MM.1S (cell line): ENCODE data around the gene EHBP1.

Experiments used
- DNase-seq: peaks from one replicate; pipeline ENCODE4 v3.0.0-alpha.2; 2015
- H2AFZ ChIP-seq: fragments of 300-600 bp; sonication (generic); 2 replicates; pipeline ENCODE4 v1.6.0; 2016; ENCODE audit warnings: antibody characterized with exemption, low read length
- H3F3A ChIP-seq: fragments of 300-600 bp; sonication (generic); 2 replicates; pipeline ENCODE4 v1.6.1; 2016; ENCODE audit warnings: mild to moderate bottlenecking, antibody characterized with exemption, low read length, moderate library complexity, mixed read lengths; ENCODE audit not compliant: insufficient read depth
- H3K27ac ChIP-seq: fragments of 300-600 bp; sonication (generic); 2 replicates; pipeline ENCODE4 v1.5.1; 2016; ENCODE audit warnings: mild to moderate bottlenecking, low read length
- H3K27me3 ChIP-seq: fragments of 300-600 bp; sonication (generic); replicated peaks from 2 replicates; pipeline ENCODE4 v1.6.0; 2016; ENCODE audit warnings: low read length; ENCODE audit not compliant: insufficient read depth
- H3K36me3 ChIP-seq: fragments of 300-600 bp; sonication (generic); replicated peaks from 2 replicates; pipeline ENCODE4 v1.6.1; 2016; ENCODE audit warnings: mild to moderate bottlenecking, low read length, mixed read lengths; ENCODE audit not compliant: insufficient read depth
- H3K4me1 ChIP-seq: fragments of 300-600 bp; sonication (generic); 2 replicates; pipeline ENCODE4 v1.6.1; 2016; ENCODE audit warnings: low read length, mixed read lengths
- H3K4me2 ChIP-seq: fragments of 300-600 bp; sonication (generic); 2 replicates; pipeline ENCODE4 v1.6.0; 2016; ENCODE audit warnings: low read depth, low read length
- H3K4me3 ChIP-seq: fragments of 300-600 bp; sonication (generic); 2 replicates; pipeline ENCODE4 v1.5.1; 2016; ENCODE audit warnings: low read length, mixed read lengths
- H3K79me2 ChIP-seq: fragments of 300-600 bp; sonication (generic); 2 replicates; pipeline ENCODE4 v1.6.1; 2016; ENCODE audit warnings: mixed run types, low read length, mixed read lengths
- H3K9ac ChIP-seq: fragments of 300-600 bp; sonication (generic); 2 replicates; pipeline ENCODE4 v1.6.1; 2016; ENCODE audit warnings: low read length, mixed read lengths
- H3K9me2 ChIP-seq: fragments of 300-600 bp; sonication (generic); replicated peaks from 2 replicates; pipeline ENCODE4 v1.6.1; 2016; ENCODE audit warnings: mild to moderate bottlenecking, low read length, mixed read lengths; ENCODE audit not compliant: insufficient read depth
- H3K9me3 ChIP-seq: fragments of 300-600 bp; sonication (generic); replicated peaks from 2 replicates; pipeline ENCODE4 v1.6.1; 2016; ENCODE audit warnings: mild to moderate bottlenecking, low read length, mixed read lengths; ENCODE audit not compliant: insufficient read depth
- H4K20me1 ChIP-seq: fragments of 300-600 bp; sonication (generic); 2 replicates; pipeline ENCODE4 v1.6.1; 2016; ENCODE audit warnings: mild to moderate bottlenecking, low read length, moderate library complexity, mixed read lengths; ENCODE audit not compliant: insufficient read depth
- EZH2 ChIP-seq: fragments of 300-600 bp; sonication (generic); optimal IDR thresholded peaks from 2 replicates; pipeline ENCODE3; 2017; ENCODE audit warnings: low read depth, mild to moderate bottlenecking, antibody characterized with exemption, low read length, mixed read lengths
- EZH2phosphoT487 ChIP-seq: fragments of 300-600 bp; sonication (generic); IDR thresholded peaks from 2 replicates; pipeline ENCODE4 v1.6.1; 2018; ENCODE audit warnings: antibody characterized with exemption, low read length
- TF ChIP-seq, protein P1 (sequence below): fragments of 300-600 bp; sonication (generic); IDR thresholded peaks from 2 replicates; pipeline ENCODE4 v1.5.1; 2016; ENCODE audit warnings: antibody characterized with exemption, low read length, mixed read lengths

The EHBP1 gene

DNA sequence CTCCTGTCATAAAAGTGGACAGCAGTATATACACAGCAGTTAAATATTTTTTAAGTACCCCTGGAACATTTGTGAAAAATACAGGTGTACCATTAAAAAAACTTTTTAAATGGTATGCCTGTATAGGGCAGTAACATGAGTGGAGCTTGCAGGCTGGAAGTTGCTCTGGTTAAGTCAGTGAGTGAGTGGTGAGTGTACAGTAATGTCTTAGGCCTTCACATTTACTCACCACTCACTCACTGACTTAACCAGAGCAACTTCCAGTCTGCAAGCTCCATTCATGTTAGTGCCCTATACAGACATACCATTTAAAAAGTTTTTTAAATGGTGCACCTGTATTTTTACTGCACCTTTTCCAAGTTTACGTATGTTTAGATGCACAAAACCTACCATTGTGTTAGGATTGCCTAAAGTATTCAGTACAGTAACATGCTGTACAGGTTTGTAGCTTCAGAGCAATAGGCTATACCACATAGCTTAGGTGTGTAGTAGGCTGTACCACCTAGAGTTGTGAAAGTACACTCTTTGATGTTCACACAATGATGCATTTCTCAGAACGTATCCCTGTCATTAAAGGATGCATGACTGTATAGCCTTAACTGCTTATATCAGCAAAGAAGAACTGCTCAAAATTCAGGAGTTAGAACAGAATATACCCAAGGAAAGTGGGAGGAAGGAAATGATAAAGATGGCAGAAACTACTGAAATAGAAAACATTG lies 112.6 kb downstream of the EHBP1 start:
- Histone ChIP-seq H3K4me1 (no peaks in the 10 kb centered on the region), H3K4me2 (no peak overlapping the region), H3K9ac (no peak overlapping the region), H3K36me3 (no peaks in the 10 kb centered on the region), H3F3A (no peaks in the 10 kb centered on the region), H3K9me2 (no peaks in the 10 kb centered on the region), H3K27me3 (no peaks in the 10 kb centered on the region), H2AFZ (no peak overlapping the region), H4K20me1 (no peaks in the 10 kb centered on the region), H3K9me3 (no peaks in the 10 kb centered on the region), H3K79me2 (no peaks in the 10 kb centered on the region), H3K27ac (no peak overlapping the region), H3K4me3 (no peak overlapping the region)
- TF ChIP-seq, protein P1, sequence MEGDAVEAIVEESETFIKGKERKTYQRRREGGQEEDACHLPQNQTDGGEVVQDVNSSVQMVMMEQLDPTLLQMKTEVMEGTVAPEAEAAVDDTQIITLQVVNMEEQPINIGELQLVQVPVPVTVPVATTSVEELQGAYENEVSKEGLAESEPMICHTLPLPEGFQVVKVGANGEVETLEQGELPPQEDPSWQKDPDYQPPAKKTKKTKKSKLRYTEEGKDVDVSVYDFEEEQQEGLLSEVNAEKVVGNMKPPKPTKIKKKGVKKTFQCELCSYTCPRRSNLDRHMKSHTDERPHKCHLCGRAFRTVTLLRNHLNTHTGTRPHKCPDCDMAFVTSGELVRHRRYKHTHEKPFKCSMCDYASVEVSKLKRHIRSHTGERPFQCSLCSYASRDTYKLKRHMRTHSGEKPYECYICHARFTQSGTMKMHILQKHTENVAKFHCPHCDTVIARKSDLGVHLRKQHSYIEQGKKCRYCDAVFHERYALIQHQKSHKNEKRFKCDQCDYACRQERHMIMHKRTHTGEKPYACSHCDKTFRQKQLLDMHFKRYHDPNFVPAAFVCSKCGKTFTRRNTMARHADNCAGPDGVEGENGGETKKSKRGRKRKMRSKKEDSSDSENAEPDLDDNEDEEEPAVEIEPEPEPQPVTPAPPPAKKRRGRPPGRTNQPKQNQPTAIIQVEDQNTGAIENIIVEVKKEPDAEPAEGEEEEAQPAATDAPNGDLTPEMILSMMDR = no peak
- TF ChIP-seq EZH2 = no peak
- TF ChIP-seq EZH2phosphoT487 = no peak
- DNase-seq = no peak

DNA sequence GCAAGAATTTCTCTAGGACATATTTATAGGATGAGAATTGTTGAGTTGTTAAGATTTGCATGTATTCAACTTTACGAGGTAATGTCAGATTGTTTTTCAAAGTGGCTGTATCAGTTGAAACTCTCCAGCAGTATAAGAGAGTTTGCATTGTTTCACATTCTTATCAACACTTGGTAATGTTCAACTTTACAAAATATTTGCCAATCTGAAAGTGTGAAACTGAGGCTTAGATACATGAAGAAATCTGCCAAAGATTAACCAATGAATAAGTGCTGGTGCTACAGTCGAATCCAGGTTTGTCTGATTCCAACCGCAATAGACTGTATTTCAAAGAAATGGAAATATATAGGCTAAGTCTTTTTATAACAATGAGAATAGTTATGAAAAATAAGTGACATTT lies 117.0 kb downstream of the EHBP1 start:
- Histone ChIP-seq H3K9me3 (no peaks in the 10 kb centered on the region), H3K9ac (no peak overlapping the region), H3K79me2 (no peaks in the 10 kb centered on the region), H3K9me2 (no peaks in the 10 kb centered on the region), H3K36me3 (no peaks in the 10 kb centered on the region; the same call in 1 of the 2 replicates), H2AFZ (no peak overlapping the region), H4K20me1 (no peaks in the 10 kb centered on the region), H3K4me3 (no peak overlapping the region), H3K4me2 (no peak overlapping the region), H3F3A (no peaks in the 10 kb centered on the region), H3K4me1 (no peaks in the 10 kb centered on the region), H3K27me3 (no peaks in the 10 kb centered on the region), H3K27ac (no peak overlapping the region)
- DNase-seq = no peak
- TF ChIP-seq EZH2phosphoT487 (no peak), EZH2 (no peak)
- TF ChIP-seq, protein P1 = no peak

DNA sequence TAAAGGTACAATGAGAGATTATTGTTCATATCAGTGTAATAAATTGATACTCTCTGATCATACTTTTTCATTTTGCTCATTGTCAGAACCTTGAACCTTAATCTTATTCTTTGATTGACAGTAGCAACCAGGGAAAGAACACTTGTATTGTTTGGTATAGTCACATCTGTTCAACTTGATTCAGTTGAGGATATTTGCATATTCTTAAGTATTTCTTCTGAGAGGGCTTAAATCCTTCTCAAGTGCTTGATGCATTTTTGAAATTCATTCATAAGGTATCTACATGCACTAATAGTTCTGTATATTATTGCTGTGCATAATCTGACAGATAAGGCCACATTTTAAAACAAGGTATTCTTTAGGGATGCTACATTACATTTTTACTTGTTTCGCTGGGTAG lies 118.9 kb downstream of the EHBP1 start:
- Histone ChIP-seq H3K9me3 (no peaks in the 10 kb centered on the region), H3K27me3 (no peaks in the 10 kb centered on the region), H3K9ac (no peak overlapping the region), H3F3A (no peaks in the 10 kb centered on the region), H3K9me2 (no peaks in the 10 kb centered on the region), H2AFZ (no peak overlapping the region), H3K36me3 (no peaks in the 10 kb centered on the region; the same call in 1 of the 2 replicates), H3K27ac (no peak overlapping the region), H3K4me1 (no peaks in the 10 kb centered on the region), H3K4me2 (no peak overlapping the region), H3K4me3 (no peak overlapping the region), H3K79me2 (no peaks in the 10 kb centered on the region), H4K20me1 (no peaks in the 10 kb centered on the region)
- DNase-seq = no peak
- TF ChIP-seq, protein P1 = no peak
- no peak for TF ChIP-seq EZH2
- no peak for TF ChIP-seq EZH2phosphoT487
